GM19467 (cell line): Measurements from ENCODE around the gene SOX11.
"Not testable (repeated sequence)": the region's sequence is repeated elsewhere in the genome, so short reads cannot be mapped to it uniquely, and the experiment has no call there.

Experiments used
- ATAC-seq: cut with Tn5 transposase; IDR thresholded peaks from one replicate; pipeline ENCODE4 v1.9.1; 2021; ENCODE audit warnings: mild to moderate bottlenecking, moderate library complexity; ENCODE audit not compliant: unreplicated experiment

The SOX11 gene

GRCh38 chr2:5691985-5692529 lies at the start of gene SOX11:
Gene SOX11 (plus strand): TSS chr2:5692384. CDS start chr2:5692722, 338 bp downstream.
- no peak for ATAC-seq

GRCh38 chr2:5652734-5653133 lies 39.5 kb upstream of the SOX11 start:
- ATAC-seq: not testable (repeated sequence)

- ATAC-seq: not testable (repeated sequence)
These were observed 38.4 kb upstream of the SOX11 start for GRCh38 chr2:5653756-5654155.

- ATAC-seq: no peak
These were observed 35.0 kb upstream of the SOX11 start for GRCh38 chr2:5657231-5657630.

GRCh38 chr2:5660591-5660990 lies 31.6 kb upstream of the SOX11 start:
- ATAC-seq: no peak

GRCh38 chr2:5661362-5661761 lies 30.8 kb upstream of the SOX11 start:
- ATAC-seq: no peak

GRCh38 chr2:5664278-5664681 lies 27.9 kb upstream of the SOX11 start:
- ATAC-seq: no peak

- no peak for ATAC-seq
These were observed 27.1 kb upstream of the SOX11 start for GRCh38 chr2:5665066-5665465.

GRCh38 chr2:5666798-5667197 lies 25.4 kb upstream of the SOX11 start:
- ATAC-seq: no peak

GRCh38 chr2:5667655-5668054 lies 24.5 kb upstream of the SOX11 start:
- not testable (repeated sequence) for ATAC-seq

- ATAC-seq: no peak
These were observed 23.4 kb upstream of the SOX11 start for GRCh38 chr2:5668682-5669250.

GRCh38 chr2:5672749-5673144 lies 19.4 kb upstream of the SOX11 start:
- ATAC-seq: no peak

GRCh38 chr2:5673145-5674025 lies 18.8 kb upstream of the SOX11 start:
- no peak for ATAC-seq

GRCh38 chr2:5674026-5674340 lies 18.2 kb upstream of the SOX11 start:
- no peak for ATAC-seq

GRCh38 chr2:5677133-5677532 lies 15.1 kb upstream of the SOX11 start:
- ATAC-seq: no peak

- no peak for ATAC-seq
These were observed 8.7 kb upstream of the SOX11 start for GRCh38 chr2:5683471-5683870.

GRCh38 chr2:5685225-5685624 lies 7.0 kb upstream of the SOX11 start:
- ATAC-seq: no peak

GRCh38 chr2:5686068-5686467 lies 6.1 kb upstream of the SOX11 start:
- ATAC-seq: no peak

- ATAC-seq: no peak
These were observed 5.6 kb upstream of the SOX11 start for GRCh38 chr2:5686536-5686935.

GRCh38 chr2:5689750-5690149 lies 2.4 kb upstream of the SOX11 start:
- ATAC-seq: no peak

- ATAC-seq: no peak
These were observed 1.9 kb upstream of the SOX11 start for GRCh38 chr2:5690286-5690685.

GRCh38 chr2:5690718-5691220 lies 1.4 kb upstream of the SOX11 start:
- no peak for ATAC-seq
